ENCODE data around the gene S100G.
"Not testable (repeated sequence)": the region's sequence is repeated elsewhere in the genome, so short reads cannot be mapped to it uniquely, and the experiment has no call there.

The S100G gene, protein sequence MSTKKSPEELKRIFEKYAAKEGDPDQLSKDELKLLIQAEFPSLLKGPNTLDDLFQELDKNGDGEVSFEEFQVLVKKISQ

DNA sequence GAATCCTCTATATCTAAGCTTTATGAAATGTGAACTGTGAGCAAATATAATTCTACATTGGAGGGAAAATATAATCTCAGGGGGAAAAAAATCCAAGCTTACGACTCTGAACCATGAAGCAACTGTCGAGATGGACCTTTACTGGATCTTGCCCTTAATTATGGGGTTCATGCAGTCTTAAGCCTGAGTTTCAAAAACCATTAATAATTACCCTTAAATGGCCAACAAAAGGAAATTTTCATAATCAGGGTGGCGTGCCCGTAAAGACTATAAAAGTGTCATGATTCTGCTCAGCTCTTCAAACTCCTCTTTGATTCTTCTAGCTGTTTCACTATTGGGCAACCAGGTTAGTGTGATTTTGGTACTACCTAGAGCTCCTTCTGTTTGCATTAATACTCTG lies at the start of gene S100G:
Gene S100G, plus strand, starts transcription at position 301 of the 400 bp plus-strand sequence. CDS start 849 bp downstream, outside the sequence.
- no peak for DNase-seq (ENCODE audit: low read depth, low spot score)

DNA sequence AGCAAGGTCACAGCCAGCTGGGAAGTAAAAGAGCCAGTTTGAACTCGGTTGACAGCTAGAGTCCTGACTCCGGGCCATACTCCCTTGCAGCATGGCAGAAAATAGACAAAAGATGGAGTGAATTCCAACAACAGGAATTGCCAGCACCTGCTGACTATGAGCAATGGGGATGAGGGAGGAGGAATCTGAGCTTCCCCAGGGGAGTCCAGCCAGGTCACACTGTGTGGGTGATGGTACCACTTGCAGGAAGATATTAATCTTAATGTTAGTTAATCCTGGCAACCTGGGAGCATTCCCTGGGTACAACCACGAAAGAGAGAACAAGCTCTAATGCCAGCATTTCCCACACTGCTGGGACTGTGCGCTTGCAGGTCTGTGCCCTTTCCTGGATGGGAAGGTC lies 48.1 kb upstream of the S100G start:
- no peak for DNase-seq (ENCODE audit: low read depth, low spot score)

DNA sequence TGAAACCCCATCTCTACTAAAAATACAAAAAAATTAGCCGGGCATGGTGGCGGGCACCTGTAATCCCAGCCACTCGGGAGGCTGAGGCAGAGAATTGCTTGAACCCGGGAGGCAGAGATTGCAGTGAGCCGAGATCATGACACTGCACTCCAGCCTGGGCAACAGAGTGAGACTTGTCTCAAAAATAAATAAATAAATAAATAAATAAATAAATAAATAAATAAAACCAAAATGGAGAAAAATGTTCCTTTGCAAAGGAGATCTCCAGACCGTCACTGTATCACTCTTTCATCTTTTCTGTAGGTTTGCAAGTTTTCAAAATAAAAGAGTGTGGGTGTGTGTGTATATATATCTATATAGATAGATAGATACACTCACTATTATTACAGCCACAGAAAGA lies 46.7 kb upstream of the S100G start:
- not testable (repeated sequence) for DNase-seq (ENCODE audit: low read depth, low spot score)

DNA sequence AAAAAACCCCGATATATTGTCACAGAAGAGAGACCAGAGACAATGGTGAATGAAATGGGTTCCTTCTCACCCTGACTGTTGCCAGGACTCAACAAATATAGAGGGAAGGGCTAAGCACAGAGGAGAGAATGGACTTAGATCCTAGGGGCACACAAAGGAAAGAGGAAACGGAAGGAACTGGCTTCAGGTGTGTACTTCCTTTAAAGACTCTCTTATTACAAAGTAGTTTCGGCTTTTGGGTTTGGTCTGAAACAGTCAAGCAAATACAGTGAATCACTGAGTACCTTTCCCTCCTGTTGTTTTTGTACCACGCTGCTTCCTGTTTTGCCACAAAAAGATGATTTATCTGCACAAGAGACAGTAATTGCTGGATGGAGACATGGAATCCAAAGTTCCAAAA lies 46.1 kb upstream of the S100G start:
- DNase-seq (ENCODE audit: low read depth, low spot score) = no peak

DNA sequence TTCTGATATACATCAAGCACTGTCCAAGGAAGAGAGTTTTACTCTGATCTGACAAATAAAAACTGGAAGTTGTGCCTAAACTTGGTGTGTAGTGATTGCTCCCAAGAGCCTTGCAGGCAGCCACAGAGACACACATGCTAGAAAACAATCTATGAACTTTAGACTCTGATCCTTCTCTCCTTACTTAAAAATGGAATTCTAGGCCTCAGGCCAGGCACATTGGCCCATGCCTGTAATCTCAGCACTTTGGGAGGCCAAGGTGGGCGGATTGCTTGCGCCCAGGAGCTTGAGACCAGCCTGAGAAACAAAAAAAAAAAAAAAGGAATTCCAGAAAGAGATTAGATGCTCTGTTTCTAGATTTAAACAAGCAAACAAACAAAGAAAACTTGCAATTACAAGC lies 45.6 kb upstream of the S100G start:
- DNase-seq (ENCODE audit: low read depth, low spot score) = no peak

DNA sequence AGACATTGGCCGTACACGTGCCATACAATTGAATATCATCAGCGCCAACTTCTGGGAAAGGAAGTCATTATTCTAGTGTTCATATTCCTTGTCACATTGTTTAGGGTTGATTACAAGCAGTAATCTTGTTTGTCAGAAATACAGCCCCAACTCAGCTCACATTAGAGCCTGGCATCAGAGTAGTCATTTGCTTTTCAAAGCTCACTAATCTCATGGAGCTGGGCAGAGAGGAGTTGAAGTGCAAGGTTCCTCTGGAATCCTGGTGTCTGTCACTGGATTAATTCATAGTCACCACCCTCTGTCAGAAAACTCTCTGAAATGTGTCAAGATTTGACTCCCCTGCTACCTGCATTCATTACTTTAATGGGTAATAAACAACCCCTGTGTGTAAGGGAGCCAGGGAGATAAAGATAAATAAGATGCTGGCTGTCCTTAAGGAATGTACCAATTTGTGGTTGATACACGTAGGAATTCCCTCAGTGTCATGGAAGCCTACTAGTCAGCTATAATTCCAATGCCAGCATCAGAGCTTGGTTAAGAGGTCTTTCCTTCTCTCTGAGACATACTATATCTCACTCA lies 43.7 kb upstream of the S100G start:
- no peak for DNase-seq (ENCODE audit: low read depth, low spot score)

DNA sequence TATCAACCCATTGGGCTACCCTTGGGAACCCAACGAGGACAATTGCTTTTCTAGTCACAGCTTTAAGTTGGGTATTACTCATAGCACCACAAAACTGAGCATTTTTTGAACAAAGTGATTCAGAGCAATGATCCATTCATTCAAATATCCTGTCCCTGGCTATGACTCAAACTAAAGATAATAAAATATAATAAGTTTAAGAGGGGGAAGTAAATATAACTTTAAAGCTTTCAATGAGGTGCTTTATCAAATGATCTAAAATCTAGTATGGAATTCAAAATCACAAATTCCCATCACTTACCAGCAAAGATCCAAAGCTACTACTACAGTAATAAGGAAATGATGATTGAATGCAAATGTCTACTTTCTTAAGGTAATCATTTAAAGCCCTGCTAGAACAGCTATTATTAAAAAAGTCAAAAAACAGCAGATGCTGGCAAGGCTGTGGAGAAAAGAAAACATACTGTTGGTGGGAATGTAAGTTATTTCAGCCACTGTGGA lies 39.8 kb upstream of the S100G start:
- no peak for DNase-seq (ENCODE audit: low read depth, low spot score)

DNA sequence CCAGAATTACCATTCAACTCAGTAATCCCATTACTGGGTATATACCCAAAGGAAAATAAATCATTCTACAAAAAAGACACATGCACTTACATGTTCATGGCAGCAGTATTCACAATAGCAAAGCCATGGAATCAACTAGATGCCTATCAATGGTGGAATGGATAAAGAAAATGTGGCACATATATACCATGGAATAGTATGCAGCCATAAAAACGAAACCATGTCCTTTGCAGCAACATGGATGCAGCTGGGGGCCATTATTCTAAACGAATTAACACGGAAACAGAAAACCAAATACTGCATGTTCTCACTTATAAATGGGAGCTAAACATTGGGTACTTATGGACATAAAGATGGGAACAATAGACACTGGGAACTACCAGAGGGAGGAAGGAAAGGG lies 39.3 kb upstream of the S100G start:
- DNase-seq (ENCODE audit: low read depth, low spot score) = not testable (repeated sequence)

DNA sequence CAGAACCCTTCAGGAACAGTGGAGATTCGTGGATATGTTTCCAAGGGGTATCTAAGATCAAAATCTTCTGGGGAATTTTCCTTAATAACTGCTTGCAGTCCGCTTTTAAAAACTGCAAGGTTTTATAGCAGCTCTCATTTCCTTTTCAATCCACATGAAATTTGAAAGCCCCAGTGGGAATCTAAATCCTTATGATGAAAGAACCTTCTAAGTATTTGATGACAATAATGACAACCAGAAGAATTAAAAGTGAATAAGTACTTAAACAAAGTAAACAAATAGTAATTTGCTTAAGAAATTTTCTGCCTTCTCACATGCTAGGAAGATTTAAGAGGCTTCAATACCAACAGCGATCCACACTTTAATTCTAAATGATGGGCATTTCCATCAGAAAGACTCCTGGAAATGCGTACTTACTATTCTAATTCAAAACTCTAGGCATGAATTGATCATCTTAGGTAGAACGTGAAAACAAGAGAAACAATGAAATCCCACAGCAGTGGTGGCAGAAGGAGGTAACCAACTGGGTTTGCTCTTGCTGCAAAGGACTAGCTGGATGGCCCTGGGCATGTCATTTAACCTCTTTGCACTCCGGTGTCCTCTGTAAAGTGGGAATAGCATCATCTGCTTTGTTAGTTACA lies 37.6 kb upstream of the S100G start:
- DNase-seq (ENCODE audit: low read depth, low spot score) = peak; percentile 26

DNA sequence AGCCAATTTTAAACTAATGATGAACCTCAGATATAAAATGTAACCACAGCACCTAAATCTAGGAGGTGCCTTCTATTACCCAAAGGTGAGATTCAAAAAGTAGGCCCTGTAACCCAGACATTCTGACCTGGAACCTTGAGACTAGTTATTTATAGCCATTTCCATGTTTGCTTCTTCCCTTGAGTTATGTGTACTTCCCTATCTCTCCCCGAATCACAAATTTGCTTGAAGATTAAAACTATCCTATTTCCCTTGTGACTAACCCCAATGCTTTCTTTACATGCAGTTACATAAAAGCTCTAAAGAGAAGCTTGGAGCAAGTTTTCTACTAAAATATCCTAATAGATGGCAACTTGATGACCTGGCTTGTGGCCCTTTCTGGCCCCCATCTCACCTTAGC lies 32.6 kb upstream of the S100G start:
- DNase-seq (ENCODE audit: low read depth, low spot score) = no peak

DNA sequence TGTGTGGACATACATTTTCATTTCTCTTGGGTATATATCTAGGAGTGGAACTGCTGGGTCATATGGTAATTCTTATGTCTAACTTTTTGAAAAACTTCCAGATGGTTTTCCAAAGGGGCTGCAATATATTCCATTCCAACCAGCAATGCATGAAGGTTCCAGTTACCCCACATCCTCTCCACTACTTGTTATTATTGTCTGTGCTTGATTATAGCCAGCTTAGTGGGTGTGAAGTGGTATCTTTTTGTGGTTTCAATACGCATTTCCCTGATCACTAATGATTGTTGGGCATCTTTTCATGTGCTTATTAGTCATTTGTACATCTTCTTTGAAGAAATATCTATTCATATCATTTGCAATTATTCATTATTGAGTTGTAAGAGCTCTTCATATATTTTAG lies 31.5 kb upstream of the S100G start:
- DNase-seq (ENCODE audit: low read depth, low spot score) = no peak

DNA sequence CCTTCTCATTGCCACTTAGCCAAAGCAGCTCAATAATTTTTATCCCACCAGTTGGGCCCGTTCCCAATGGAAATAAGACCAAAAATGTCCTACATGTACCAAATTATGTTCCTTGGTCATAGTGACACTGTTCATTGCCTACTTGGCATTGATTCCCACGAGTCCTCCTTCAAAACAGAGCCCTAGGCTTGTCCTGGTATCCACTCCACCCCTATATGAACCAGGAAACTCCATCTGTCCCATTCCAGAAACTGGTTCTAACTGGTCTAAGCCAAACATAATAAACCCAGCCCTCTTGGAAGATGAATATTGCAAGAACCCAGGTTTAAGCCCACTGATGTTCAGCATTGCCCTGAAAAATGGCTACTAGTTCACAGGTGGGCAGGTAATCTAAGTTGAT lies 30.9 kb upstream of the S100G start:
- no peak for DNase-seq (ENCODE audit: low read depth, low spot score)

DNA sequence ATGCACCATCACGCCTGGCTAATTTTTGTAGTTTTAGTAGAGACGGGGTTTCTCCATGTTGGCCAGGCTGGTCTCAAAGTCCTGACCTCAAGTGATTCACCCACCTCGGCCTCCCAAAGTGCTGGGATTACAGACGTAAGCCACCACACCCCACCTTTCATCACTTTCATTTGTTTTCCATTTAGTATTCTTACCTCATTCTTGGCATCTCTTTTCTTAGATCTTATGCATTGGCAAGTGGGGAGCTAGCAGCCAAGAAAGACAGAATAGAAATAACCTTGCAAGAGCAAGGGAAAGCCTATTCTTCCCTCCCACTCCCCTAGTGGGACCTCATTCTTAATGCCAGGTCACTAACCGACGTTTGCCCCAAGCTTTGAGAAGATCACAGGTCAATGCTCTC lies 21.4 kb upstream of the S100G start:
- not testable (repeated sequence) for DNase-seq (ENCODE audit: low read depth, low spot score)

DNA sequence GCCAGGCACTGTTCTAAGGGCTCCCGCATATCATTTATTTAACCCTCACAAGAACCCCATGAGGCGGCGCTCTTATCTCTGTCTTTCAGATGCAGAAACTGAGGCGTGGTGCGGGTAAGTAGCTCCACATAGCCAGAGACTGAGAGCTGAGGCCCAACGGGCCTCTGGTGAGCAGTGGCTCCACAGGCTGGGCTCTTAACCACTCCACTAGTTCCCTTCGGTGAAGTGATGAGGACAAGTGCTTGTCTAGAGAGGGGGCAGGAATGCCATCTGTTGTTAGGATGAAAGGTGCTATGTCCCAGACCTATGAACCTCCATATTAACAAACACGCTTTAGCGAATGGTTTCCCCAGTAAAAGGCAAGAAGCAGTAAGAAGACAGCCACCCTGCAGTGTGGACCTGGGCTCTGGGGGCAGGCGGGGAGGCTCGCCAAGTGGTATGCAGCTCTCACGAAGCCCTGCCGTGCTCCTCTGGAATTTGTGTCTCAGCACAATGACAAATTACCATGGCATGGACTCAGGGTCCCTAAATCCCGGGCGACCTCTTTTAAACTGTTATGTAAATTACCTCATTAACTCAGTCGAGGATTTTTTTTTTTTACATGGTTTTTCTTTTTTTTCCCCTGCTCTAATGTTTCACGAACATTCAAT lies 20.9 kb upstream of the S100G start:
- peak; percentile 85 for DNase-seq (ENCODE audit: low read depth, low spot score)

DNA sequence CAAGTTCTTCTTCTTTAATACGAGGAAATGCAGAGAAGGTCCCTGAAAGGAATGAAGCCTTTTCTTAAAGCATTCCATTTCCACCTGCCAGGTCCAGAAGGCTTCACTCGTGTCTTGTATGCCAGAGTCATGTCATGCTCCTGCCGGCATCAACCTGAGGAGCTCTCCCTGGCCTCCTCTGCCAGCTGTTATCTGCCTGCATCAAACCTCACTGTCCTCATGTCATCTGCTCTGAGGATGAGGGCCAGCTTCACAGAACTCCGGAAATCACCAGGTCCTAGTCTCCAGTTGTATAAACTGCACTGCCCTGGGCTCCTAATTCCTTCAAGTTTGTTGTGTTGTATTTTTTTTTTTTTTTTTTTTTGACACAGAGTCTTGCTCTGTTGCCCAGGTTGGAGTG lies 20.0 kb upstream of the S100G start:
- DNase-seq (ENCODE audit: low read depth, low spot score) = peak; percentile 30

DNA sequence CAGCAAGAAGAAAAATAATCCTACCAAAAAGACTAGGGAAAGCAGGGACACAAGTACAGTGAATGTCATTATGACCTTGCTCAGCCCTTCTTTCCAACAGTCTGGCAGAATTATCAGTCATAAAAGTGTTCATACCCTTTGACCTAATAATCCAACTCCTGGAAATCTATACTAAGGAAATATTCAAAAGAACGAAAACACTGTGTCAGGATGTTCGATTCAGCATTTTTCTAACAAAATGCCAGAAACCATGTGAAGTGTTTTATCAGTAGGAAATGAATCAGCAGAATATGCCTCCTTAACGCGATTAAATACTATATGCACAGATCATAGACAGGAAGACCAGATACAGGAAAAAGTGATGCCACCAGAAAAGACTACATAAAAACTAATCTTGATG lies 16.2 kb upstream of the S100G start:
- no peak for DNase-seq (ENCODE audit: low read depth, low spot score)

DNA sequence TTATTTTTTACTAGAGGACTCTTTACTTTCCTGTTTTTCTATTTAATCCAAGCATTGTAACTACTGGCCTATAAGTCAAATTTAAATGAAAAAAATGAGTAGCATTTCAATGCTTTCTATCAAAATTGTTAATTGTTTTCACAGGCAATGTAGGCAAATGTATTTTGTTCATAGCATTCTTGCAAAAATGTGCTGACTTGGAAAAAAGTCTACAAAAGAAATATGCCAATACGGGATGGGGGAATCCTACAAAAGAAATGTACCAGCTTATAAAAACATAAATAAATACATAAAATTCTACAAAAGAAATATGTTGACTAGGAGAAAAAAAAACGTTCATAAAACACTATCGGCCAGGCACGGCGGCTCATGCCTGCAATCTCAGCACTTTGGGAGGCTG lies 14.9 kb upstream of the S100G start:
- no peak for DNase-seq (ENCODE audit: low read depth, low spot score)

DNA sequence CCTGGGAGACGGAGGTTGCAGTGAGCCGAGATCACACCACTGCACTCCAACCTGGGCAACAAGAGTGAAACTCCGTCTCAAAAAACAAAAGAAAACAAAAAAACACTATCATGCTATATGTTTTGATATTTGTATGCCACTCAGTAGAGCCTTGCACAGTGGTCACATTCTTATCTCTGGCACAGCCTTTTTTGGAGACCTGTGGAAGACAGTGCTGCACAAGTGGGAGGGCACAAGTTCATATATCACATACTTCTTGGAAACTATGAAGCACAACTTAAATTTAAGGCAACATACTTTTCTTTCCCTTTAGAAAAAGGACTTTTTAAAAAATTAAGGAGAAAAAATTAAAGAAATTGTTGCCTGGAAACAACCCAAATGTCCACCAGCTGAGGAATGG lies 14.4 kb upstream of the S100G start:
- DNase-seq (ENCODE audit: low read depth, low spot score) = no peak

DNA sequence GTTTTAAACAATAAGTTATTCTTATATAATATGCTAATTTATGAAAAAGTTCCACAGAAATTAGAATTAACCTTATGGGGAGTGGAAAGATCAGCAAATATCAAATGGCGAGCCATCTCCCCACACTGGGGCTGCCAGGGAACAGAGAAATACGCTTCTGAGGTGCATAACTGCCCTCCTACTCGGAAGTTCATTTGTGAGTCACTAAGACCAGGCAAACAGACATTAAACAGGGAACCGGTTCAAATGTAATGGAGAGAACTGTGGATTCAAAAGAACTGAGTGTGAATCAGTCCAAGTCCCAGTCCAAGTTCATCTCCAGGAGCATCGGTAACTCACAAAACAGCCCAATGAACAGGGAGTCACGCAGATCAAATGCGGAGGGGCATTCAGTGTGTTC lies 11.4 kb upstream of the S100G start:
- DNase-seq (ENCODE audit: low read depth, low spot score) = no peak

DNA sequence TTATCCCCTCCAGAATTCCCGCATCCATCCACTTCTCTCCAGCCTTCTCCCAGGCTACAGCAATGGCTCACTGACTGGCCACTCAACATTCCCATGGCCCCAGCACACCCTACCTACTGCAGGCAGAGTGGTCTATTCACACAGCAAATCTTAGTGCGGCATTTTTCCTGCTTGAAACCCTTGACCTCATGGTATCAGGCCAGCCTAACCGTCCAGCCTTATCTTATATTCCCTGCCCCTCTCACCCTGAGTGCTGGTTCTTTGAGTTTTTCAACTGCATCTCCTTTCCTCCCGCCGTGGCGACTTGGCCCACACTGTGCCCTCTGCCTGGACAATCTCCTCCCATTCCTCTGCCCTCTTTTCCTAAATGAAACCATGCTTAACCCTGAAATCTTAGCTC lies 10.0 kb upstream of the S100G start:
- DNase-seq (ENCODE audit: low read depth, low spot score) = no peak

DNA sequence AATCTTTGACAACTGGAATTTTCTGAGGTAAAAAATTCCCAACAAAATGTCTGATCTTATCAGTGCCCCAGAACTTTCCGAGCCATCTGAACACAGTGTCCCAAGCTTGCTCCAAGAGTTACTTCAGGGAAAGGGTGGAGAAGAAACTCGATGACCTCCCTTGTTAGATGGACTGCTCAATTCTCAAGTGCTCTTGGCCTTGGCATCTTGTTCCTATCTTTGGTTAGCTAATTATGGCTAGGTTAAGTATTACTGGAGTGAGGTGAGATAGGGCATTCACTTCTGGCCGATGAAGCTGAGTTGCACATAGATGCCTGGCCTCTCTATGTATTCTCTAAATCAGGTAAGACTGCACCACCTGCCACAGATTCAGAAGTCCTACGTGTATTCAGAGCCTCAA lies 9.1 kb upstream of the S100G start:
- no peak for DNase-seq (ENCODE audit: low read depth, low spot score)

DNA sequence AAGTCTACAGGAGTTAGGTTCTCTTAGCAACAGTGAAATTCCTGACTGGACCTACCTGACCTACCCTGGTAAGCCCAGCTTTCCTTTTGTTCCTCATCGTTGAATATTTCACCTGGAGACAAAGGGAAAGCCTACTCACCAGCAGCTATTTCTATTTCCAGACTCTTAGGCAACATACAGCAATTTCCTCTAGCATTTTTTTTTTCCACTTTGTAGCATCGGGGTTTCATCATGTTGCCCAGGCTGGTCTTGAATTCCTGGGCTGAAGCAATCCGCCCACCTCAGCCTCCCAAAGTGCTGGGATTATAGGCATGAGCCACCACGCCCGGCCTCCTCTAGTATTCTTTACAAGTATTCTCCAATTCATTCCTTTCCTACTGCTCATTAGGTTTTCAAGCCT lies 6.8 kb upstream of the S100G start:
- DNase-seq (ENCODE audit: low read depth, low spot score) = no peak
